Right kidney (tissue), 1 donor: Measurements from ENCODE around the gene IFITM5.
"Not testable (repeated sequence)": the region's sequence is repeated elsewhere in the genome, so short reads cannot be mapped to it uniquely, and the experiment has no call there.

Source experiments
- DNase-seq: peaks from one replicate; pipeline ENCODE4 v3.0.0-alpha.2; 2016

The IFITM5 gene

GRCh38 chr11:312092-312816, 12.9 kb upstream of the IFITM5 start:
- no peak for DNase-seq

- not testable (repeated sequence) for DNase-seq
Measured at GRCh38 chr11:311013-311748, 11.9 kb upstream of the IFITM5 start.

GRCh38 chr11:309979-310572, 10.8 kb upstream of the IFITM5 start:
- DNase-seq = not testable (repeated sequence)

GRCh38 chr11:308740-309665, 9.7 kb upstream of the IFITM5 start:
- not testable (repeated sequence) for DNase-seq

- peak; percentile 76 for DNase-seq
Measured at GRCh38 chr11:307766-308708, 8.7 kb upstream of the IFITM5 start, which contains the start of gene IFITM2. Gene IFITM2, plus strand, starts transcription at chr11:307816. Its CDS starts 377 bp downstream, at chr11:308193.

- DNase-seq = no peak
Measured at GRCh38 chr11:306645-307371, 7.5 kb upstream of the IFITM5 start.

- DNase-seq = no peak
Measured at GRCh38 chr11:305844-306211, 6.5 kb upstream of the IFITM5 start.

- no peak for DNase-seq
Measured at GRCh38 chr11:304915-305843, 5.9 kb upstream of the IFITM5 start.

- DNase-seq = no peak
Measured at GRCh38 chr11:304061-304506, 4.8 kb upstream of the IFITM5 start.

- no peak for DNase-seq
Measured at GRCh38 chr11:303363-303762, 4.0 kb upstream of the IFITM5 start.

- no peak for DNase-seq
Measured at GRCh38 chr11:299951-300735, 817 bp upstream of the IFITM5 start.

- DNase-seq = no peak
Measured at GRCh38 chr11:298406-299065, 790 bp downstream of the IFITM5 start.

GRCh38 chr11:297586-298405, 1.5 kb downstream of the IFITM5 start:
- no peak for DNase-seq

- no peak for DNase-seq
Measured at GRCh38 chr11:297051-297585, 2.2 kb downstream of the IFITM5 start.

- DNase-seq = no peak
Measured at GRCh38 chr11:296171-297050, 2.9 kb downstream of the IFITM5 start.
